K562 (cell line): Measurements from ENCODE around the gene THADA. TPM values are rescaled to one million over a fixed set of nuclear protein-coding genes. Genes with fewer than 3 reads are reported as not detected.

ENCODE experiments used
- BMI1 ChIP-seq: fragments of 150-350 bp; IDR thresholded peaks from 2 replicates; pipeline ENCODE4 v1.6.1; 2014; ENCODE audit warnings: low read length
- CC2D1A ChIP-seq: fragments of 450-650 bp; IDR thresholded peaks from 2 replicates; pipeline ENCODE4 v1.6.1; 2017; ENCODE audit warnings: mild to moderate bottlenecking
- CCAR2 ChIP-seq: fragments of 200-400 bp; formaldehyde crosslinking; IDR thresholded peaks from 2 replicates; pipeline ENCODE4 v1.6.1; 2017; ENCODE audit warnings: mild to moderate bottlenecking, low read depth, low read length
- ELF2 ChIP-seq: fragments of 250-450 bp; sonication (Bioruptor Pico); IDR thresholded peaks from 2 replicates; pipeline ENCODE4 v1.5.0; 2021; ENCODE audit warnings: mild to moderate bottlenecking
- ESRRB ChIP-seq: fragments of 250-450 bp; sonication (Bioruptor Pico); IDR thresholded peaks from 2 replicates; pipeline ENCODE4 v1.5.0; 2020; ENCODE audit warnings: mild to moderate bottlenecking, moderate library complexity, borderline replicate concordance
- KDM5B ChIP-seq: fragments of 200-600 bp; sonication (generic); IDR thresholded peaks from 2 replicates; pipeline ENCODE4 v1.6.1; 2012; ENCODE audit warnings: low read depth, mild to moderate bottlenecking, moderate library complexity, low read length, control low read depth, inconsistent platforms; ENCODE audit not compliant: insufficient replicate concordance
- NEUROD1 ChIP-seq: fragments of 150-350 bp; IDR thresholded peaks from 2 replicates; pipeline ENCODE4 v1.6.1; 2014; ENCODE audit warnings: borderline replicate concordance, low read length, low read depth; ENCODE audit not compliant: partially characterized antibody
- NR2C2 ChIP-seq, 2 experiments: fragments of 200-800 bp in 1 of 2; sonication (Bioruptor generic) in 1 of 2; sonication (generic) in 1 of 2; formaldehyde crosslinking in 1 of 2; IDR thresholded peaks; 2 replicates each; pipeline versions ENCODE4 v1.6.1 to v1.8.0; 2016 to 2022; ENCODE audit warnings: mild to moderate bottlenecking in 1 of 2, missing compliant biosample characterization in 1 of 2, missing genetic modification characterization in 1 of 2, missing genetic modification reagents in 1 of 2
- PHB ChIP-seq: fragments of 250-450 bp; sonication (Bioruptor Pico); IDR thresholded peaks from 2 replicates; pipeline ENCODE4 v1.5.0; 2021
- ZKSCAN1 ChIP-seq: fragments of 150-350 bp; IDR thresholded peaks from 2 replicates; pipeline ENCODE4 v1.6.1; 2016; ENCODE audit warnings: low read depth, low read length
- ZNF395 ChIP-seq: fragments of 200-800 bp; sonication (Bioruptor generic); IDR thresholded peaks from 2 replicates; pipeline ENCODE4 v1.6.1; 2017; ENCODE audit warnings: missing genetic modification characterization, missing compliant biosample characterization
- polyA plus RNA-seq, 8 experiments: library from polyadenylated mRNA; depleted of rRNA in 4 of 8; stranded (reverse) in 5 of 8; unstranded in 3 of 8; fragments of >200 nt; fragmentation: Nextera tagmentation in 2 of 8; fragmentation: Illumina TruSeq in 1 of 8; extraction: Ambion mirVana in 2 of 8; extraction: Trizol in 1 of 8; gene quantifications; 2 replicates each; pipeline versions ENCODE4 v1.2.1 to v1.2.3, GENCODE V29; 2011 to 2014; ENCODE audit warnings: inconsistent platforms in 1 of 8, missing spikeins in 1 of 8
- total RNA-seq, 7 experiments: library from RNA; depleted of rRNA in 6 of 7; stranded (reverse); fragments of >200 nt in 6 of 7; fragmentation: Illumina TruSeq in 2 of 7; extraction: Trizol in 2 of 7; gene quantifications; 2 replicates each; pipeline versions ENCODE4 v1.2.1 to v1.2.3, GENCODE V29; 2011 to 2021; ENCODE audit warnings: low replicate concordance in 1 of 7
- TF ChIP-seq, protein P1 (sequence below), 2 experiments: fragments of 450-650 bp; formaldehyde crosslinking in 1 of 2; IDR thresholded peaks; 2 replicates each; pipeline versions ENCODE4 v1.4.0 to v1.6.1; 2014 to 2020; ENCODE audit warnings: mild to moderate bottlenecking in 2 of 2, borderline replicate concordance in 1 of 2, low read depth in 1 of 2

The THADA gene
- total and polyA plus RNA-seq, 9 of the 15 experiments (the other 6 are each of a cell fraction or from before 2014, with no cell fraction given) = 17.8 to 34.7 (median 31.9) TPM

- TF ChIP-seq, protein P1, sequence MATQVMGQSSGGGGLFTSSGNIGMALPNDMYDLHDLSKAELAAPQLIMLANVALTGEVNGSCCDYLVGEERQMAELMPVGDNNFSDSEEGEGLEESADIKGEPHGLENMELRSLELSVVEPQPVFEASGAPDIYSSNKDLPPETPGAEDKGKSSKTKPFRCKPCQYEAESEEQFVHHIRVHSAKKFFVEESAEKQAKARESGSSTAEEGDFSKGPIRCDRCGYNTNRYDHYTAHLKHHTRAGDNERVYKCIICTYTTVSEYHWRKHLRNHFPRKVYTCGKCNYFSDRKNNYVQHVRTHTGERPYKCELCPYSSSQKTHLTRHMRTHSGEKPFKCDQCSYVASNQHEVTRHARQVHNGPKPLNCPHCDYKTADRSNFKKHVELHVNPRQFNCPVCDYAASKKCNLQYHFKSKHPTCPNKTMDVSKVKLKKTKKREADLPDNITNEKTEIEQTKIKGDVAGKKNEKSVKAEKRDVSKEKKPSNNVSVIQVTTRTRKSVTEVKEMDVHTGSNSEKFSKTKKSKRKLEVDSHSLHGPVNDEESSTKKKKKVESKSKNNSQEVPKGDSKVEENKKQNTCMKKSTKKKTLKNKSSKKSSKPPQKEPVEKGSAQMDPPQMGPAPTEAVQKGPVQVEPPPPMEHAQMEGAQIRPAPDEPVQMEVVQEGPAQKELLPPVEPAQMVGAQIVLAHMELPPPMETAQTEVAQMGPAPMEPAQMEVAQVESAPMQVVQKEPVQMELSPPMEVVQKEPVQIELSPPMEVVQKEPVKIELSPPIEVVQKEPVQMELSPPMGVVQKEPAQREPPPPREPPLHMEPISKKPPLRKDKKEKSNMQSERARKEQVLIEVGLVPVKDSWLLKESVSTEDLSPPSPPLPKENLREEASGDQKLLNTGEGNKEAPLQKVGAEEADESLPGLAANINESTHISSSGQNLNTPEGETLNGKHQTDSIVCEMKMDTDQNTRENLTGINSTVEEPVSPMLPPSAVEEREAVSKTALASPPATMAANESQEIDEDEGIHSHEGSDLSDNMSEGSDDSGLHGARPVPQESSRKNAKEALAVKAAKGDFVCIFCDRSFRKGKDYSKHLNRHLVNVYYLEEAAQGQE (IDR thresholded peaks at IDR 0.05; ENCODE audit: borderline replicate concordance) = peak; percentile 89
- TF ChIP-seq, protein P1 (CRISPR knock-in tag; IDR thresholded peaks at IDR 0.05; ENCODE audit: low read depth) = no peak
- no peak for TF ChIP-seq BMI1
- peak; percentile 30; the same call in 1 of the 2 replicates for TF ChIP-seq CC2D1A
- peak; percentile 23 for TF ChIP-seq NEUROD1
- TF ChIP-seq CCAR2 = no peak
- 0 out of 2 replicates have a peak, but pooled peaks have one; percentile 6 for TF ChIP-seq ZNF395 (CRISPR knock-in tag)
- TF ChIP-seq NR2C2 (CRISPR knock-in tag; IDR thresholded peaks at IDR 0.05) = no peak
- 0 out of 2 replicates have a peak, but pooled peaks have one; percentile 32 for TF ChIP-seq NR2C2 (tag; IDR thresholded peaks at IDR 0.05)
- peak; percentile 92 for TF ChIP-seq PHB
- no peak for TF ChIP-seq KDM5B
- TF ChIP-seq ESRRB = no peak
- TF ChIP-seq ZKSCAN1 = peak; percentile 11; the same call in 1 of the 2 replicates
- TF ChIP-seq ELF2 (CRISPR knock-in tag) = 0 out of 2 replicates have a peak, but pooled peaks have one; percentile 30
Measured at GRCh38 chr2:43226955-43227829, 368.6 kb downstream of the THADA start (continued).
